ENCODE data around the gene CDH15. TPM values are rescaled to one million over a fixed set of nuclear protein-coding genes. Genes with fewer than 3 reads are reported as not detected.
A peak's percentile ranks its signal among the peaks of the same experiment; 100 is the strongest.

CDH15 gene
- polyA plus RNA-seq, 1 experiment: 0.07 TPM

DNA sequence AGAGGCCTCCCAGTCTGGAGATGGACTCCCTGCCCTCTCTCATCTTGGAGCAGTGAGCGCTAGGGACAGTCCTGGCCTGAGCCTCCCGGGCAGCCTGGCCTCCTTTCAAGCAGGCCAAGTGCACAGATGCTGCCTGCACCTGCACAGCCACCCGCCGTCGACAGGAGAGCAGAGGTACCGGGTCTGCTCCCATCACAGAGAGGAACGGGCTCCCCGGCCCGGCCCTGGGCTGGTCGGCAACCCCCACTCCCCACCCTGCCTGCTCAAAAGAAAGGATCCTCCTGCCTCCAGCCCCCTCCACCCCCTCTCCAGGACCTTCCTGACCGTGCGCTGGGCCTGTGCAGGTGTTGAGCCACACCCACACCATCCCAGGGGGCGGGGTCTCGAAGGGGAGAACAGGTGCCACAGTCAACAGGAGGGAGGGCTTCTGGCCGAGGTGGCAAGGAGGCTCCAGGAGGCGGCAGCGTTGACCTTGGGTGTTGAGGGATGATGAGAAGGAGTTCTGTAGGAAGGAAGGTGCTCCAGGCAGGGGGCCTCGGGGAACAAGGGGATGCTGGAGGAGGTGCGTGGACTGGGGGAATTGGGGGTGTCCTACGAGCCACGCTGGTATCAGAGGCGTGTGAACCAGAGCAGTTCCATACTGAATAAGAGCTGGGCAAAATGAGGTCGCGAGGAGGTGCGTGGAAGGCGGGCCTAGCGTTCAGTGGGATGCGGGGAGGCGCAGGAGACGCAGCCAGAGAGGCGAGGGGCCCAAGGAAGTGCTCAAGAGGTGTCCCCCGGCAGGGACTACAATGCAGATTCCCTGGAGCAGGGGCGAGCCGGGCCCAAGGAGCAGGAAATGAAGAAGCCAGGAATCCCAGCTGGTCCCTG is 967 bp upstream of the CDH15 start:
- Histone ChIP-seq H3K27me3 (ENCODE audit: control insufficient read depth, insufficient read depth, low read length) (peaks cover 6% of the 10 kb centered on the region), H3K4me3 (ENCODE audit: low read depth, low read length) (peak overlapping the region; percentile 29), H3K36me3 (ENCODE audit: control insufficient read depth, insufficient read depth, low read length) (no peaks in the 10 kb centered on the region; the same call in 1 of the 2 replicates)
- no peak for DNase-seq (ENCODE audit: low read depth)
- ChIA-PET CTCF (interaction anchor here (0.7 to 0.9 kb wide), 3 partner anchors 15 to 433 kb away, joined by 3 read pairs; no protein-coding TSS in a partner anchor), POLR2A (no interaction called here)
- no peak for TF ChIP-seq CTCF (IDR thresholded peaks at IDR 0.05; ENCODE audit: insufficient read depth, low read depth, low read length)

DNA sequence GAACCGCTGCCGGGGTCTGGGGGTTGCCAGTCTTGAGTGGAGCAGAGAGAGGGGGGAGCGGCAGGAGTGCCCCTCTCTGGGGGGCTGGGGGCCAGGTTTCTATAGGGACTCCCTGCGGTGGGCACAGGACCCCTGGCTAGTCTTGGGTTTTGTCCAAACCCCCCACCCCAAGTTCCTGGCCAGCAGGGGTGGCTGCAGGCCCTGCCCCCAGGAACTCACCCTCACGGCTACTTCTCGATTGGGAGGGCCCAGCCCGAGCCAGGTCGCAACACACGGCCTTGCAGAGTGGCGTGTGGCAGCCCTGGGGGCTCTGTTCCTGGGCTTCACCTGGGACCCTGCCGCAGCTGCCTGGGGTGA is 601 bp downstream of the CDH15 start:
- Histone ChIP-seq H3K4me3 (ENCODE audit: low read depth, low read length) (no peak overlapping the region), H3K36me3 (ENCODE audit: control insufficient read depth, insufficient read depth, low read length) (no peaks in the 10 kb centered on the region), H3K27me3 (ENCODE audit: control insufficient read depth, insufficient read depth, low read length) (peaks cover 6% of the 10 kb centered on the region)
- no peak for DNase-seq (ENCODE audit: low read depth)
- ChIA-PET POLR2A (no interaction called here), CTCF (no interaction called here)
- TF ChIP-seq CTCF (IDR thresholded peaks at IDR 0.05; ENCODE audit: insufficient read depth, low read depth, low read length): no peak

- ChIA-PET POLR2A (no interaction called here), CTCF (interaction anchor here (0.6 kb wide), 1 partner anchor 1470 kb away, joined by 3 read pairs; no protein-coding TSS in a partner anchor)
- Histone ChIP-seq H3K27me3 (ENCODE audit: control insufficient read depth, insufficient read depth, low read length) (peaks cover 6% of the 10 kb centered on the region), H3K4me3 (ENCODE audit: low read depth, low read length) (no peak overlapping the region), H3K36me3 (ENCODE audit: control insufficient read depth, insufficient read depth, low read length) (no peaks in the 10 kb centered on the region)
- DNase-seq (ENCODE audit: low read depth): no peak
- TF ChIP-seq CTCF (IDR thresholded peaks at IDR 0.05; ENCODE audit: insufficient read depth, low read depth, low read length): no peak
These were observed 1.1 kb downstream of the CDH15 start for GRCh38 chr16:89172528-89173173.

DNA sequence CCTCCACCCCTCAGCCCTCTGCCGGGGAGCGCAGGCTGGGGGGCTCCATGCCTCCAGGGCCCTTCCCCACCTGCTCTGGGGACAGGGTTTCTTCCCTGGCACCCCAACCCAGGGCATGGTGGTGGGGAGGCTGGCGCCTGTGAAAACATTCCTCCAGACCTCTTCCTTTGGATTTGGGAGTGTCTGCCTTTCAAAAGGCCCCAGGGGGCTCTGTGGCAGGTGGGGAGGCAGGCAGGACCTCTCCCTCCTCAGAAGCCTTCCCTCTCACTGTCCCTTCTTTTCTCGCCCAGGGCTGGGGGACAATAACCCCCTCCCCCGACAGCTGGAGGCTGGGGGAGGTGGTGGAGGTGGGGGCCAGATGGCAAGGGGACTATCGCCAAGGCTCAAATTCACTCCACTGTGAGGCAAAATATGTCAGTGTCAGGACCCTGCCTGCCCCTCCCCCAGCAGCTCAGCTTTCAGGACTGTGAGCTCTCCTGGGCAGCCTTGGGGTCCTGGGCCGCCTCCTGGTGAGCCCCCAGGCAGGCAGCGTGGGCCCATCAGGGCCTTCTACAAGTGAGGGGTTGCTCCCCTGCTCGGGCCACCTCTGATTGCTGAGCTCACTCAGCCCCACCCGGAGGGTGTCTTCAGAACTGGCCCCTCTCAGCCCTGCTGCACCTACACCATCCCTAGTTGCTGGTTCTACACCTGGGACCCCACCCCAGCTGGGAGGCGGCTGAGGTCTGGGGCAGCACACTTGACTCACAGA is 1.8 kb downstream of the CDH15 start:
- H3K4me3 ChIP-seq (ENCODE audit: low read depth, low read length): no peak overlapping the region
- no peak for TF ChIP-seq CTCF (IDR thresholded peaks at IDR 0.05; ENCODE audit: insufficient read depth, low read depth, low read length)
- DNase-seq (ENCODE audit: low read depth): no peak
- CTCF ChIA-PET: interaction anchor here (0.6 to 1.3 kb wide), 2 partner anchors 9 to 1471 kb away, joined by 3 read pairs; no protein-coding TSS in a partner anchor
- no peaks in the 10 kb centered on the region for H3K36me3 ChIP-seq (ENCODE audit: control insufficient read depth, insufficient read depth, low read length)
- POLR2A ChIA-PET: no interaction called here
- peaks cover 6% of the 10 kb centered on the region for H3K27me3 ChIP-seq (ENCODE audit: control insufficient read depth, insufficient read depth, low read length)
